HEK293T (cell line): Measurements from ENCODE around the gene AGPAT4.

ENCODE experiments used
- CTCF ChIA-PET: fragments of 350-600 bp; formaldehyde crosslinking; extraction: SDS; loops from one replicate; lab custom pipeline; 2021; ENCODE audit warnings: antibody characterized with exemption, inconsistent platforms; lab: Yijun Ruan, JAX
- POLR2A ChIA-PET: fragments of 350-600 bp; formaldehyde crosslinking; extraction: SDS; loops from one replicate; lab custom pipeline; 2020; ENCODE audit warnings: antibody characterized with exemption, inconsistent platforms; lab: Yijun Ruan, JAX
- DNase-seq: peaks from one replicate; pipeline ENCODE4 v3.0.0; 2012; ENCODE audit warnings: mixed read lengths; ENCODE audit errors: extremely low spot score
- ARNT ChIP-seq: fragments of 450-650 bp; IDR thresholded peaks from 2 replicates; pipeline ENCODE4 v1.6.1; 2017; ENCODE audit warnings: mild to moderate bottlenecking
- BHLHE40 ChIP-seq: fragments of 450-650 bp; IDR thresholded peaks from 2 replicates; pipeline ENCODE4 v1.6.1; 2016; ENCODE audit warnings: mild to moderate bottlenecking, moderate library complexity, borderline replicate concordance
- CTBP1 ChIP-seq: fragments of 450-650 bp; IDR thresholded peaks from 2 replicates; pipeline ENCODE4 v1.6.1; 2016; ENCODE audit warnings: borderline replicate concordance
- ELF4 ChIP-seq: fragments of 450-650 bp; IDR thresholded peaks from 2 replicates; pipeline ENCODE4 v1.6.1; 2017; ENCODE audit warnings: antibody characterized with exemption
- FOXA1 ChIP-seq: fragments of 450-650 bp; IDR thresholded peaks from 2 replicates; pipeline ENCODE4 v1.6.1; 2016; ENCODE audit warnings: mild to moderate bottlenecking
- FOXK2 ChIP-seq: fragments of 450-650 bp; IDR thresholded peaks from 2 replicates; pipeline ENCODE4 v1.6.1; 2016; ENCODE audit warnings: mild to moderate bottlenecking
- FOXM1 ChIP-seq: fragments of 450-650 bp; IDR thresholded peaks from 2 replicates; pipeline ENCODE4 v1.6.1; 2017; ENCODE audit warnings: mild to moderate bottlenecking, borderline replicate concordance
- HDGF ChIP-seq: fragments of 450-650 bp; IDR thresholded peaks from 2 replicates; pipeline ENCODE4 v1.6.1; 2017; ENCODE audit warnings: antibody characterized with exemption, borderline replicate concordance
- L3MBTL2 ChIP-seq: fragments of 450-650 bp; conservative IDR thresholded peaks from 2 replicates; pipeline ENCODE4 v1.6.1; 2016; ENCODE audit warnings: mild to moderate bottlenecking
- LEF1 ChIP-seq: fragments of 450-650 bp; IDR thresholded peaks from 2 replicates; pipeline ENCODE4 v1.6.1; 2017; ENCODE audit warnings: mild to moderate bottlenecking, borderline replicate concordance
- NFRKB ChIP-seq: fragments of 450-650 bp; IDR thresholded peaks from 2 replicates; pipeline ENCODE4 v1.6.1; 2016; ENCODE audit warnings: mild to moderate bottlenecking, moderate library complexity
- SP1 ChIP-seq: fragments of 450-650 bp; IDR thresholded peaks from 2 replicates; pipeline ENCODE4 v1.6.1; 2017
- SUZ12 ChIP-seq: fragments of 450-650 bp; IDR thresholded peaks from 2 replicates; pipeline ENCODE4 v1.6.1; 2016; ENCODE audit warnings: mild to moderate bottlenecking
- TARDBP ChIP-seq: fragments of 450-650 bp; IDR thresholded peaks from 2 replicates; pipeline ENCODE4 v1.6.1; 2016
- ZNF384 ChIP-seq: fragments of 450-650 bp; IDR thresholded peaks from 2 replicates; pipeline ENCODE4 v1.6.1; 2016
- TF ChIP-seq, protein P1 (sequence below): fragments of 450-650 bp; IDR thresholded peaks from 2 replicates; pipeline ENCODE4 v1.6.1; 2016

The AGPAT4 gene

DNA sequence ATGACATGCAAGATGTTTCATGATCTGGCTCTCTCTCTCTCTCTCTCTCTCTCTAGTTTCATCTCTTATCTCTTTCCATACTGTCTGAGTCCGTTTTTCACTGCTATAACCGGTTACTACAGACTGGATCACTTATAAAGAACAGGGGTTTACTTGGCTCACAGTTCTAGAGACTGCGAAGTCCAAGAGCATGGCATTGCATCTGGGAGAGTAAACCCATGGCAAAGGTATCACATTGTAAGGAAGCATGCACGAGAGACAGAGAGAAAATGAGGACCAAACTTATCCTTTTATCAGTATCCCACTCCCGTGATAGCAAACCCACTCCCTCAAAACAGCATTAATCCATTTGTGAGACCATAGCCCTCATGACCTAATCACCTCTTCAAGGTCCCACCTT is 7.2 kb upstream of the AGPAT4 start:
- ChIA-PET CTCF (no interaction called here), POLR2A (no interaction called here)
- no peak for DNase-seq
- no peak for TF ChIP-seq ELF4
- no peak for TF ChIP-seq TARDBP
- no peak for TF ChIP-seq CTBP1
- TF ChIP-seq LEF1 = no peak
- TF ChIP-seq L3MBTL2 = no peak
- no peak for TF ChIP-seq FOXM1
- no peak for TF ChIP-seq SUZ12
- TF ChIP-seq ZNF384 = no peak
- no peak for TF ChIP-seq ARNT
- TF ChIP-seq FOXA1 = no peak

DNA sequence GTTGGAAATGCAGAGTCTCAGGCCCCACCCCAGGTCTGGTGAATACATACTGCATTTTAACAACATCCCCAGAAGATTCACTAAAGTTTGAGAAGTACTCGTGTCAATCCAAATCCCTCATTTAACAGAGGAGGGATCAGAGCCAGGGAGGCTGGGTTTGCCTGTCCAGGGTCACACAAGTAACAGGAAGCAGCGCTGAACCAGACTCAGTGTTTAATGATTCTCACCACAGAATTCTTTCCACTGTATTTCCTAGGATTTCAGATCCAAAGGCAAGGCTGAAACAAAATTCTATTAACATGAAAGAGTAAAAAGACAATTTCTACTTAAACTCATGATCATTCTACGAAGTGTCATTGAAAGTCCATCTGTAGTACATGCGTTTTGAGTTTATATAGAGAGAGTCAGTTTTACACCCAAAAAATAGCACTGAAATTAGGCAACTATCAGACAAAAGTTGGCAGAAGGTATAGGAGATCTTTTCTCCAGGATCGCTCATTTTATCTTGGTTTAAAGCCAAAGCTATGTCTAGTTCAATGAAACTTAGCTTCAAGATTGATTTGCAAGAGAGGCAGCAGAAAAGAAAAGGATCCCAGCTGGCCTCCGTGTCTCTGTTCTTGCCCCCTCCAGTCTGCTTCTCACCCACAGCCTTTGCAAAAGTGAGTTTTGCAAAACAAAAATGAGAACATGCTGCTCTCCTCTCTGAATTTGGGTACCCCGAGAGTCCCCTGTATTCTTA is 6.0 kb upstream of the AGPAT4 start:
- ChIA-PET POLR2A (no interaction called here), CTCF (no interaction called here)
- TF ChIP-seq ELF4 (no peak), FOXA1 (no peak), CTBP1 (no peak)
- no peak for DNase-seq

DNA sequence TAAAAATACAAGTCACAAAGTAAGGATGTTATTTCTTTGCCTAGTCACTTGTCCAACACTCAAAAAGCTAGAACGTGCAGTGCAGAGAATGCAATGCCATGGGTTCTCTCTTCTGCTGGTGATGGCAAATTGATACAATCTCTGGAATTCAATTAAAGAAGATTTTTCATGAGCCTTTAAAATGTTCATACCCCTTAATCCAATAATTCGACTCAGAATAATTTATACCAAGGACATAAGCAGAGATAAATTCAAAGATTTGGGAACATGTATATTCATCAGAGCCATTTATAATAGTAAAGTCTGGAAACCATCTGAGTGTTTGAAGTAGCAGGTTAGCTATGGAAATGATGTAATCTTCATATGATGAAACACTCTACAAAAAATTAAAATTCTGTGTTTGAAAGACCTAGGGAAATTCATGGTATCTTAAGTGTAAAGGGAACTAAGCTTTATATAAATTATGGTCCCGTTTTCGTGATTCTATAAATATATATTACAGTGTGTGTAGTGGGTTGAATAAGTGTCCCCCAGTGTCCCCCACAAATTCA is 2.8 kb upstream of the AGPAT4 start:
- POLR2A ChIA-PET = no interaction called here
- CTCF ChIA-PET = no interaction called here

DNA sequence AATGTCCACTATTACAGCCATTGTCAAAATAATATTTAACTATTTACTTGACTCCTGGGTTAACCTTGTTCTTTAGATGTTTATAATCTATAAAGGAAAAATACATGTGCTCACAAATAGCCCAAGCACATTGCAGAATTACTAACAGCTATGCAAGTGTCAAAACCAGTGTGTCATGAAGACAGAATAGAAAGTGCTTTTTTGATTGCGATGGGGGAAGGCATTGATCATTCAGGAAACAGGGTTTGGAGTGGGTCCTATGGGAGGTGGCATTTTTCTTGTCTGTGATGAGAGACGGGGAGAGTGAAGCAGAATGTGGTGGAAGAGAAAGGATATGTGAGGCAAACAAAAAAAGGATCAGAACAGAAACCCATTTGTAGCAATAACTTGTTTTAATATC is 1.0 kb upstream of the AGPAT4 start:
- POLR2A ChIA-PET = interaction anchor here (2.2 kb wide), 1 partner anchor 14 kb away, joined by 9 read pairs; no protein-coding TSS in a partner anchor
- no peak for DNase-seq
- CTCF ChIA-PET = no interaction called here
- TF ChIP-seq BHLHE40 (no peak), SP1 (no peak), ZNF384 (no peak), NFRKB (no peak), FOXK2 (no peak), ELF4 (no peak), ARNT (no peak), HDGF (no peak), FOXA1 (no peak)
- TF ChIP-seq, protein P1, sequence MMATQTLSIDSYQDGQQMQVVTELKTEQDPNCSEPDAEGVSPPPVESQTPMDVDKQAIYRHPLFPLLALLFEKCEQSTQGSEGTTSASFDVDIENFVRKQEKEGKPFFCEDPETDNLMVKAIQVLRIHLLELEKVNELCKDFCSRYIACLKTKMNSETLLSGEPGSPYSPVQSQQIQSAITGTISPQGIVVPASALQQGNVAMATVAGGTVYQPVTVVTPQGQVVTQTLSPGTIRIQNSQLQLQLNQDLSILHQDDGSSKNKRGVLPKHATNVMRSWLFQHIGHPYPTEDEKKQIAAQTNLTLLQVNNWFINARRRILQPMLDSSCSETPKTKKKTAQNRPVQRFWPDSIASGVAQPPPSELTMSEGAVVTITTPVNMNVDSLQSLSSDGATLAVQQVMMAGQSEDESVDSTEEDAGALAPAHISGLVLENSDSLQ = no peak

More for the DNA sequence above, 2.8 kb upstream of the AGPAT4 start:
- TF ChIP-seq SUZ12 = no peak
- TF ChIP-seq, protein P1 = no peak
- TF ChIP-seq FOXK2 = no peak
- TF ChIP-seq L3MBTL2 = no peak
- DNase-seq = no peak

DNA sequence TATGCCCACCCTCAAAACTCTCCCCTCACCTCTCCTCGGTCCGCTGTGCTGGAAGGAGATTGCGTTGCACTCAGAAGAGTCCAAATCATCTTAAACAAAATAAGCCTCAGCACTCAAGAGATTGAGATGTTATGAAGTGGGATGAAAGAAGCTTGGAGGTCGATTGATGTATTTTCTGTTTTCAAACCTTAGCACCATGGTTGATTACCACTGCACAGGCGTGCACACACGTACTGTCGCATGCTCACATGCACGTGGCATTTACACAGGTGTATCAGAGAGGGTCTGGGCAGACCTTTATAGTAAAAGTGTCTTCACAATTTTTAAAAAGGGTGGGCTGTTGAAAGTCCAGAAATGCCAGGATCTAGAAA is 612 bp upstream of the AGPAT4 start:
- no peak for DNase-seq
- no peak for TF ChIP-seq BHLHE40
- TF ChIP-seq L3MBTL2 = peak; percentile 74
- CTCF ChIA-PET = no interaction called here
- POLR2A ChIA-PET = interaction anchor here (0.6 to 2.2 kb wide), 9 partner anchors 13 to 284 kb away, joined by 3 to 9 read pairs (median 3); partner anchors contain the start of gene MAP3K4

DNA sequence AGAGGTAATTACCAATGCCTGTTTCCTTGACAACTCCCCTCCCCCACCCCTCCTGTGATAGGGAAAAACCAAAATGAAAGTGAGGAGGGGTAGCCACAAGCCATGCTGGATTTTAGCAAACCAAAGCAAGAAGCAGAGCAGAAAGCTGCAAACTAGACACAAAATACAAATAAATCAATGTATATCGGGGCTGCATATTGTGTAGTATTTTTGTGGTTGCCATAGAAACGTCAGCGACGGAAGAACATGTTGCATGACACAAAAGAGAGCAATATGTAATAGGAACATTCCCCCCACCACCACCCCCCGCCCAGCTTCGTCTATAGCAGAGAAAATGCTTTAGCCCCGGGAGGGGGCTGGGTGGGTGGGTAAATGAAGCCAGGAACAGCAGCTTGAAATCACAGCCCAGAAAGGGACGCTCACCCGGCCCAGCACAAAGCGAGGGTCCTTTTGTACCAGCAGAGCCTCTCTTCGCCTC is 548 bp downstream of the AGPAT4 start:
- ChIA-PET POLR2A (interaction anchor here (0.6 to 2.2 kb wide), 6 partner anchors 12 to 311 kb away, joined by 3 to 9 read pairs (median 4); no protein-coding TSS in a partner anchor), CTCF (interaction anchor here (0.6 to 1.6 kb wide), 2 partner anchors 26 to 98 kb away, joined by 4 to 7 read pairs; no protein-coding TSS in a partner anchor)
- DNase-seq = peak; percentile 28
- TF ChIP-seq FOXA1 (no peak), FOXK2 (peak; percentile 55; the same call in 1 of the 2 replicates), LEF1 (no peak), BHLHE40 (peak; percentile 62; the same call in 1 of the 2 replicates), CTBP1 (no peak), ZNF384 (peak; percentile 37; the same call in 1 of the 2 replicates)
- TF ChIP-seq, protein P1 = peak; percentile 57
